ENCODE results near the gene PCBD1.

Gene PCBD1

DNA sequence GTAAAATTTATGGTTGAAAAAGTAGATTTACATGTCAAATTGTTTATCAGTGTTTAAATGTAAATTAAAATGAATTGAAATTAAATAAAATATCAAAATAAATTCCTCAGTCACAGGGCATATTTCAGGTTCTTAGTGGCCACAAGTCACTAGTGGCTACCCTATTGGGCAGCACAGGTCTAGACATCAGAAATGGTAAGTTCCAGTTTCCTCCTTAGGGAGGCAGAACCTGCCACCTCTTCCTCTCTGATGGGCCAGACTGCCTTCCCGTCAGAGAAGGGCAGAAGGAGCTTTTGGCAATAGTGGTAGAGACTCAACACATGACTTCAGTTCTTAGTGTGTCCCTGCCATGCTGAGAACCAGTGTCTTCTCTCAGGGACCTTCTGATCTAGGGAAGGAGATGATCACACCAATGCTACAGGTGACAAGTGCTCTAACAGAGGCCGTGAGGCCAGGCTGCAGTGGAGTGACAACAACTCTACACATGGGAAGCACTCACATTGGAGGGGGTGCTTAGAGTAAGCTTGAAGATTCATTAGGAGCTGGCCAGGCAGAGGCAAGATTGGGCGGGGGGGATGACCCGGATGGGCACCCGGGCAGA lies 14.4 kb upstream of the PCBD1 start:
- no peak for DNase-seq (ENCODE audit: low read depth)

DNA sequence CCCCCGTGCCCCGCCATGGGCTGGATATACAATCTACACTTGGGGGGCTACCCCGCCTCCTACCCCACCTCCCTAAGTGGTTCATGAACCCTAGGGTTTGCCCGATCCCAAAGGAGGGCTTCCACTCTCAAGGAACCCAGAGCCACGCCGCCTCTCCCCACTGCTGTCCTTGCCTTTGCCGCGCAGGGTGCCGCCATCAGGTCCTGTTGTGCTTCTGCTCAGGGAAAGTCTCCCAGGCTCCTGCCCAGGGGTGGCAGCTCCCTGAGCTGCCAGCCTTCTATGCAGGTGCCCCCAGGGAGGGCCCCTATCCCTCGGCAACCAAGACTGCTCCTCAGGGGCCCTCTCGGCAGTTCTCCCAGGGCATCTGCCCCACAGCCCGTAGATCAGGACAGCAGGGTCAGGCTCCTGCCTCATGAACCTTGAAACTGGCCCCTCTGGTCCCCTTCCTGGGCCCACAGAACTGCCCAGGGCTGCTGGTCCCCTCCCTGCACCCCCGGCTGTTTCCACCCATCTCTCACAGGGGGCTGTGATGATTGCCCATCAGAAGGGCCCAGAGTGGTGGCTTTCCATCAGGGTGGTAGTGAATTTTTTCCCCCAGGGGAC lies 13.0 kb upstream of the PCBD1 start:
- DNase-seq (ENCODE audit: low read depth) = no peak

DNA sequence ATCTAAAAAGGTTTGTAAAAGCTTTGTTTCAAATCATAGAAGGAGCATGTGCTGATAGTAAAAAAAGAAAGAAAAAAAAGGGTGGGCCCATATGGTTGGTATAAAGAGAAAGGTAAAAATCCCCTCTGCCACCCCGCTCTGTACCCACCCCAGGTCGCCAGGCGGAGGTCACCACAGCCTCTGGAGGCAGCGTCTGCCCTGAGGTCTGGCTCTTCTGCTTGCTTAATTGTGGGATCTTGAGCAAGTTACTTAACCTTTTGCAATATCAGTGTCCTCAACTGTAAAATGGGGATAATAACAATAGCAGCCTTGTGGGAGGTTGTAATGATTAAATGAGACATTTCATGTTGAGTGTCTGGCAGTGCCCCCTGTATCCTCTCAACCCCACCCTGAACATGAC lies 10.7 kb upstream of the PCBD1 start:
- no peak for DNase-seq (ENCODE audit: low read depth)

DNA sequence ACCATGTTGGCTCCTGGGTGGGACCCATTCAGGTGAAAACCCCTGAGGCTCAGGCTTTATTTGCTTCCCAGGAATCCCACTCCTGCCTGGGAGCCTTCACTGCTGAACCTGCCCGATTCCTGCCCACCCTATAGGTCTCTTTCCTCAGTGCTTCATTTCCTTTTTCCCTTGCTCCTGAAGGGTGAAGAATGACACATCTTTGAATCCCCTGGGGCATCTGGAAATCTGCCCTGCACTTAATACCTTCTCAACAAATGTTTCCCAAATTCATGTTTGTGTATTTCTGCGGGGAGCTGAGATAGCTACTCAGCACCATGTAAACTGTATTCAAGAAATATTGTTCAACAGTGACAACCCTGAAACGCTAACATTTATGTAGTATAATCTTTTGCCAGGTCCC lies 10.3 kb upstream of the PCBD1 start:
- DNase-seq (ENCODE audit: low read depth) = no peak

DNA sequence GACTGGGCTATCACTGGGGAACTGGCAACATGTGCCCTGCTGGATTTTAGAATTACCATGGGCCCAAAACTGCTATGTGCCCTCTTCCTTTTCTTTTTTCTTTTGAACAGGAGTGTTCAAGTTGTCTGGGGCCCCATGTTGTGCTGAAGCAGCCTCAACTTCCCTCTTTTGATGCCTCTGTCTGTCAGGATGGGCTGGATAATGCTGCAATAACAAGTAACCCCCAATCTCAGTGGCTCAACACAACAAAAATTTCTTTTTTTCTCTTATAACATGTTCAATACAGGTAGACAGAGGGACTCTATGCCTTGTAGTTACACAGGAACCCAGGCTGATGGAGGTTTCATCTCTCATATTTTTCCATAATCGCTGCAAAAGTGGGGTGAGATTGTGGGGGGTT lies 8.2 kb upstream of the PCBD1 start:
- no peak for DNase-seq (ENCODE audit: low read depth)

DNA sequence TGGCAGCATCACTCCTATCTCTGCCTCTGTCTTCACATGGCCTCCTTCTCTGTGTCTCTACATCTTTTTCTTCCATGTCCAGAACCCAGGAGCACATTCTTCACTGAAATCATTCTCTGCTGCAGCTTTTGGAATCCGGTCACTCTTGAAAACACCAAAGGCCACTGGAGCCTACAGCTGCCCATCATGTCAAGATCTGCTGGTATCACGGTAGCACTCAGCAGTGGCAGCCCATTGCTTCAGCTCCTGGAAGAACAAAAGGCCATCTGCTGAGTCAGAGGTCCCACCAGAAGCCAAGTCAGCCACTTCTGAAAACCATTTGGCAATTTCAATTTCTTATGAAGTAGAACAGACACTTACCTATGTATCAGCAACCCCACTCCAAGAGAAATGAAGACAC lies 6.1 kb upstream of the PCBD1 start:
- DNase-seq (ENCODE audit: low read depth) = no peak

DNA sequence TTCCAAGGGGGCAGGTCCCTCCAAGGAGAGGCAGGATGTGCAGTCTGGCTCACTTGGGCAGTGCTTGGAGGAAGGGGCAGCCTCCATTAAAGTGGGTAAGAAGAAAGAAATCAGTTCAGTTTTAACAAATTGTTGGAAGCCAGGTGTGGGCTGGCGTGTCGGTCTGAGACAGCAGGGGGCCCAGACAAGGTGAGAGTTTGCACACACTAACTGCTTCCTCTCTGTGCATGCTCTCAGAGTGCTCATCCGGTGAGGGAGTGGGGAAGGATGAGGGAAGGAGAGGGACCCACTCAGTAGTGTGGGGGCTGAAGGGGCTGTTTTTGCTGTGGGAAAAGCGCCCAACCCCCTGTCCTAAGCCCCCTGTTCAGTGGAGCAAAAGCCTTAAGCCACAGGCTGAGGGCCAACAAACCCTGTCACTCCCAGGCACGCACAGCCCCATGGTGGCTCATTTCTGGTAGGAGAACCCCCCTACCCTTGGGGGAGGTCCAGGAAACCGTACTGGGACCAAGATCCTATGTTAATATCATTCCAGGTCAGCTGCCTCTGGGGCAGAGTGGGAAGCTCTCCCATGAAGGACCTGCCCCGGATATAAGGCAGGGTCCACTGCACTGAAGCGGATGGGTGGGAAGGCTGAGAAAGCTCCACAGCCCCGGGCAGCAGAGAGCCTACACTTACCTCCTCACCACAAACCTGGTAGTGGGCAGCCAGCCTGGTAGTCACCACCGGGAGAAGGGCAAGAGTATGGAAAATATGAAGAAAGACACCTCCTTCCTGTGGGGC lies 5.1 kb upstream of the PCBD1 start:
- DNase-seq (ENCODE audit: low read depth) = no peak

DNA sequence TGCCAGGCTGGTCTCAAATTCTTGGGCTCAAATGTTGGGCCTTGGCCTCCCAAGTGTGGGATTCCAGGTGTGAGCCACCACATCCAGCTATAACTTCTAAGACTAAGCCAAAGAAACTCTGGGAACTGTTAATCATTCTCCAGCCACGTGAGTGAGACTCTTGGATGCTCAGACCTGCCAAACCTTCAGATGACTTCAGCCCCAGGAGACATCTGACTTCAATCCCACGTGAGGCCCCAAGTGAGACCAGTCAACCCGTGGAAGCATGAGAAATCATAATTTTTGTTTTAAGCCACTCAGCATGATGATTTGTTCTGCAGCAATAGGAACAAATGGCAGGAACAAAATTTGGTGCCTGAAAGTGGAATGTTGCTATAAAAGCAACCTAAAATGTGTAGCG lies 4.3 kb upstream of the PCBD1 start:
- DNase-seq (ENCODE audit: low read depth) = no peak

DNA sequence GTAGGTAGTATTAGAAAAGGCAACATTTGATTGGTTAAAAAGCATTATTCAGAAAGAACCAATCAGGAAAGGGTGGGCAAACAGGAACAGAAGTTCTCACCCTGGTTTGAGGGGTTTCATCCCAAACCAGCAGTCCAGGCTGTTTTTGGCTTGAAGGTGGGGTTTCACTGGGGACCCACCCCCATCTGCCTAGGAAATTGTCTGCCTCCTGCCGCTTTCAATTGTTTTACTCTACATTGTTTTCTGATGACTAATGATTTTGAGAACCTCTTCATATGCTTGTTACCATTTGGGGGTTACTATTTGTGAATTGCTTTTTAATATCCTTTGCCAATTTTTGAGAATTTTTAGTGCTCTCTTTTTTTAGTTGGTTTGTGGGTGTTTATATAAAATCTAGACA lies 3.3 kb upstream of the PCBD1 start:
- no peak for DNase-seq (ENCODE audit: low read depth)

DNA sequence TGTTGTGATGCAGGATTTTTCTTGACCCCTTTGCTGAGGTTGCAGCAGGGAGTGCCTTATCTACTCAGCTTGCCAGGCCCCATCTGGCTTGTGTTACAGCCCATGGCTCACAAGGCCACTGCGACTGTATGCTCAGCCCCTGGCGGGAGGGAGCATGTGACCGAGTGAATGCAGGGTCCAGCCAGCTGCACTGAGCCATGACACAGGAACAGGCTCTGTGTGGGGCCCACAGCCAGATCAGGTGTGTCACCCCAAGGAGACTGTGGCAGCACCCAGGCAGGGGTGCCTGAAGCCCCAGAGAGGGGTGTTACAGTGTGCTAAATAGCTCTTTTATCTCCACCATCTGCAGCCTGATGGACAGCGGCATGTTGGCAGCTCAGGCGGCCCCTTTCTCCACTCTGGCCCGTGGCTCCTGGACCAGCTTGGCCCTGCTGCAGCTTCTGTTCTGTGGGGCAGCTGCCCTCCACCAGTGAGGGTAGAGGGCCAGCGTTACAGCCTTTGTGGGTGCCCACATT lies 2.6 kb upstream of the PCBD1 start:
- DNase-seq (ENCODE audit: low read depth) = peak; percentile 48

DNA sequence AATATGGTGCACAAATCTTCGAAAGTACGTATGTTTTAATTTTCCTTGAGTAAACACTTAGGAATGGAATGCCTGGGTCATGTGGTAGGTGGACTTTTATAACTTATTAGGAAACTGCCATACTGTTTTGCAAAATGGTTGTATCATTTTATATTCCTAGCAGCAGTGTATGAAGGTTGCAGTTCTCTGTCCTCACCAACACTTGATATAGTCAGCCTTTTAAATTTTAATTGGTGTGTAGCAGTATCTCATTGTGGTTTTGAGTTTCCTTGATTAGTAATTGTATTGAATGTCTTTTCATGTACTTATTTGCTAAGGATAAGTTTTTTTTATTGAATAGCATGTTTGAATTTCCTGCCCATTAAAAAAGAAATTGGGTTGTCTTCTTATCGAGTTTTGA lies 926 bp upstream of the PCBD1 start:
- DNase-seq (ENCODE audit: low read depth) = peak; percentile 28

DNA sequence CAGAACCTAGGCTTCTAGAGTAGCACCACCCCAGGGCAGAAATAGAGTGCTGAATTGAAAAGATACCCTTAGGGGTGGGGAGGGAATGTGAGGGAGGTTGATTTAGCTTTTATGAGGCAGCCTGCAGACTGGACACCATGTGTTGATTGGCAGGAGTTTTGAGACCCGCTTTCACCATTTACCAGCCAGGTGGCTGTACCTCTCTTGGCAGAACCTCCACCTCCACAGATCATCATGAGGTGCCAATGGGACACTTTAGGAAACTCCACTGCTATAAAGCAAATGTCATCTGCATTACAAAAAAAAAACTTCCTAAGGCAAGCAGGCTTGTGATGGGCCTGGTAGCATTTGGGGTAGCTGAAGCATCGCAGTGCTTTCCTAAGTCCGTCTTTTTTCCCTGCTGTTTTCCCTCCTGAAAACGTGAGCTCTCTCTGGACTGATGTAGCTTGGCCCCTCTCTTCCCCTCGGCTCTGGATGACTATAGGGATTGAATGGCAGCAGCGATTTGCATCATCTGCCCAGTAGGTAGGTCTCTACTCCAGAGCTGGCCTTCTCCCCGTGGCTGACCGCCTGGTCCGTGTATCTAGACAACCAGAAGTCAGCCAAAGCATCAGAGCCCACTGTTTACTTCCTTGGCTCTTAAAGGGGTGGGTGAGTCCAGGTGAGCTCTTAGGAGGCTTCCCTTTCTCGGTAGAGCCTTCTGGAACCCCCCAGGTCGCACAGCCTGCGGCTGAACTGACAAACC lies 1.3 kb downstream of the PCBD1 start:
- DNase-seq (ENCODE audit: low read depth) = no peak

DNA sequence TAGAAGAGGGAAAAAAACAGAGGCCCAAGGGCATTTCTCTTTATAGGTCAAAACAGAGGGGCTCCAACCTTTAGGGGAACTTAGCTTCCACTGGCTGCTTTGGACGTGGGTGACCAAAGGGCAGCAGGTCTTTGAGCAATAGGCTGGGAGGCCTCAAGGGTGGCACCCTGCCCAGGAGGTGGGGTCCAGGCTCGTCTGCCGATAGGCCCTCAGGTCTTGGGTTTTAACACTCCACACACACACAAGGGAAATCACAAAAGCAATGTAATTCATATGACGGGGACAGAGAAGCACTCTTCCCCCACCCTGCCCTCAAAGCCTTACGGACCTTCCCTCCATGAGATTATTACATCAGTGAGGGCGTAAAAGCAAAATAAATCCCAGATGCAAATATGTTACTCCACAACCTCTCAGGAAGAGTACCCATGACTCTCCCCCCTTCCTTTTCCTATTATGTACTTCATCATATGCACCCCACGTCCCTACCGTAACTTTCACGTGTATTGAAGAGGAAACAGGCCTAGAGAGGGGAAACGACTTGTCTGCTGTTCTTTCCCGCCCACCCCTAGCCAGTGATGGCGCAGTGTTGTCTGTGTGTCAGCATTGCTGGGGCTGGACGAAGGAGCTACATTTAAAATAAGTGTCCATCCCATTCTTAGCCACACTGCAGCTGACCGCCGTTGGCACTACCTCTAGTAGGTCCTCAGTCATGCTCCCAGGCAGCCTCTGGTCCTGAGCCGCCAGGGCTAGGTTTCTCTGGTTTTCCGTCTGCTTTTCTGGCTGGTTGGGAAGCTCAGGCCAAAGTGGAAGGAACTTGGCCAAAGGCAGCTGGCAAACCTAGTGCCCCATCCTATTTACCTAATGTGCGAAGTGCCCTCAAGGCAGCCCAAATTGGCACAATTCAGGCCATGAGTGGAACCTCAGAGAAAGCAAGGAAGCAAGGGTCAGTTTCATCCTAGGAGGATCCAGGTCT lies 2.1 kb downstream of the PCBD1 start:
- no peak for DNase-seq (ENCODE audit: low read depth)

DNA sequence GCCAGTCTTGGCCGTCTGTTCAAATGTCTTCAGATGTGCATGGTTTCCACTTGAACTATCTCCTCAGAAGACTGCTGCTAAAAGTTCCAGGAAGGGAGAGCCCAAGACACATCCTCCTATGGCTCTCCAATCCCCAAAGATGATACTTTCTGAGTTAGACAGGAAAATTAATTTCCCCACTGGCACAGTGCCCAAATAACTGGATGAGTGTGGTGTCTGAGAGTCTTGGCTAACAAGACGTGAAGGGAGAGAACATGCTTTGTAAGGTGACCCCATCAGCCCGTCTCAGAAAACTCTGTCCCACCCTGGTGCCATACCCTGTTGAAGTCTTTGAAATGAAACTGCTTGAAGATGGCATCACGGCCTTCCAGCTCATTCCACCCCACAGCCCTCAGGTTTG lies 2.9 kb downstream of the PCBD1 start:
- peak; percentile 22 for DNase-seq (ENCODE audit: low read depth)

DNA sequence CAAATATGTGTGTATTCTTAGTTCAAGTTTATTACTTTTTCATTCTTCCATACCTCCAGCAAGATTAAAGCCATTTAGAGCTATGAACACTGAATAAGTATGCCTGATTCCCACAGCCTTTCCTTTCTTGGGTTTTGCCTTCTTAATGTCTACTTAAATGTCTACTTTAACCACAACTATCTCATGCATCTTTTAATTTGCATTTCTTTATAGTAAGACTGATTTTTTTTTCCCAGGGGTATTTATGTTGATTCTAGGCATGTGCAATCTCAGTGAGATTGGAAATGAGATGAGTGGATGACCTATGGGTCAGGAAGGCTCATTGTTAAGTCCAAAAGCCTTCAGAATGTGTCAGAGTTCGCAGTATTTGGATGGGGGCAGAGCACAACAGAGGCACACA lies 3.6 kb downstream of the PCBD1 start:
- no peak for DNase-seq (ENCODE audit: low read depth)

DNA sequence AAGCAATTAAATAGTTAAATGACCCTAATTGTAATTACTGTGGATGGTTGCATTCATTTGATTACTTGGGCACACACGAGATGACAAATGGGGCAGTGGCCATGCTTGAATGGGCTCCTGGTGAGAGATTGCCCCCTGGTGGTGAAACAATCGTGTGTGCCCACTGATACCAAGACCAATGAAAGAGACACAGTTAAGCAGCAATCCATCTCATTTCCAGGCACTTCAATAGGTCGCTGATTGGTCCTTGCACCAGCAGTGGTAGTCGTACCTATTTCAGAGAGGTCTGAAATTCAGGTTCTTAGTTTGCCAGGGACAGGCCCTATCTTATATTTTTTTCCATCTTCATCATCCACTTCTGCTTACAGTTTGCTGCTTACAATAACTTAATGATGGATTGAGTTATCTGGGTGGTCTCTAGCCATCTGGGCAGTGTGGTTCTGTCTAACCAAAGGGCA lies 8.3 kb downstream of the PCBD1 start:
- peak; percentile 74 for DNase-seq (ENCODE audit: low read depth)

DNA sequence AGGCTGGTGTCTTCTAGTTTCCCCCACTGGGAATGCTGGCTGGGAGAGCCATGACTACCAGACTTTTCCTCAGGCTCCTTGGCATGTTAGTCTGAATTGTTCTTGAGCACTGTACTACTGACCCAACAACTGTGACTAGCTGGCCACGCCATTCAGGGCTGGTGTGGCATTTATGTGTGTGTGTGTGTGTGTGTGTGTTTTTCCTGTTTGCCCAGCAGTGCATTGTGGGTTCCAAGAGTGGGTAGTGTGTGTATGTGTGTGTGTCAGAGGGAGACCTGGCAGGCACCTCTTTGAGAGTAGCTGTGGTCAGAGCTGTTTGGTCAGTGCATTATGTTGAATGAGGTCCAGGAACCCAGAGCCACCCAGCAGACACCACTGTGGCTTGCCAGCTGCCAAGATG lies 9.2 kb downstream of the PCBD1 start:
- no peak for DNase-seq (ENCODE audit: low read depth)

DNA sequence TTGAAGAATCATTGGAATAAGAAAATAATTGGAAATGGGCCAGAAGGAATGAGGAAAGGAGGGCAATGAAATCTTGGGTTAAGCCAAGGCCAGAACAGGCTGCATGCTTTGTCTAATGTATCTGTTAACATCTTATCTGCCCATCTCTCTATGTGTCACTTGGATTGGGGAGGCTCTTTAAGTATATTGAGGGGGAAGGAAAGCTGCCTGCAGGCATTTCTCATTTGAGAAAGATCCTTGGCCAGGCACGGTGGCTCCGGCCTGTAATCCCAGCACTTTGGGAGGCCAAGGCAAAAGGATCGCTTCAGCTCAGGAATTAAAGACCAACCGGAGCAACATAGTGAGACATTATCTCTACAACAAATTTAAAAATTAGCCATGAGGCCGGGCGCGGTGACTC lies 14.3 kb downstream of the PCBD1 start:
- DNase-seq (ENCODE audit: low read depth) = peak; percentile 39

DNA sequence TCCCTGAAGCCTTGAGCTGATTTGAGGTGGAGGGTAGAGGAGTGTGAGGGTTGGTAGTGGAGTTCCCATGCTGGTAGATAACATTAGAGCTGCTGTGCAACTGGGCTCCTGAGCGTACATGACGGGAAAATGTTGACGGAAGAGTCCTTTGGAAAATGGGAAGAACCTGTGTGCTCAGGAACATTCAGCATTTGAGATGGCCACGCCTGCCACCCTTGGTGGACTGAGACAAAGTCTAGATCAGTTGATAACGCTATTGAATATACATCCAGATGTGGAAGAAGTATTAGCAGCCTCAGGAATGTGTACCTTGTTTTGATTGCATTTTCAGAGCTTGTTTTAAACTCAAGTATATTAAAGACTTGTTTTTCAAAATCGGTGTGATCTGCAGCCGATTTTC lies 16.1 kb downstream of the PCBD1 start:
- DNase-seq (ENCODE audit: low read depth) = no peak

DNA sequence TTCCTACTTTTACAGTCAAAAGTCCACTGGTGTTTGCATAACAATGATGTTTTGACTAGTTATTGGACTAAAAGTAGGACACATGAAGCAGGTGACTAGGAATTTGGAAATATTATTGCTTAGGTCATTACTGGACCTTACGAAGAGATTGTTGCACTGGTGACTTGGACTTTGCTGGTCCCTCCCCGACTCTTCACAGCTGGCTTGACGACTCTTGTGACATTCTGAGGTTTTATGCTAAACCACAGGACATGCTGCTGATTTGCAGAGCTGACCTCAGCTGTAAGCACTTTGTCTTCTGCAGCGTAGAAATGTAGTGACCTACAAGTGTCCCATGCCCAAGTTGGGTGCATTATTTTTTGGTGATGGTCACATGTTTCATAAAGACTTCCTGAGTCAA lies 21.9 kb downstream of the PCBD1 start:
- no peak for DNase-seq (ENCODE audit: low read depth)

DNA sequence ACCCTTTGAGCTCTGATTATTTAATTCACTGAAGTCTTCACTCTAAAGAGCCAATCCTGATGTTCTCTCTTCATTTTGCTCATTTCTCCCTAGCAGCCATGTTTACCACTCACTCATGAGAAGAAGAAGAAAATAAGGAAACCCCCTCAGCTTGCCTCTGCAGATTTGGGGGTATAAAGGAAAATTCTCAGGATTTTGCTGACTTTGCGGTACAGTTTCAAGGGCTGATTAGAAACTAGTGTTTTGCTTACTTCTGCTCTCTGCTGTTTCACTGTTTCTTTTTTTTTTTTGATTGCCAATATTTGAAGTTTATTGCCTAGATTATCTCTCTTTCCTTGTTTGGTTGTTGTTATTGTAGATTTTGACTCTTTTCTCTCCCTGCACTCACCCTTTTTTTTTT lies 23.4 kb downstream of the PCBD1 start:
- DNase-seq (ENCODE audit: low read depth) = no peak
